Medulla oblongata (tissue), 1 donor: ENCODE results near the gene FSD1L.
"Not testable (repeated sequence)": the region's sequence is repeated elsewhere in the genome, so short reads cannot be mapped to it uniquely, and the experiment has no call there.

ENCODE experiments used
- DNase-seq: peaks from one replicate; pipeline ENCODE4 v3.0.0-alpha.2; 2015; ENCODE audit errors: extremely low spot score

FSD1L gene

GRCh38 chr9:105484226-105484625, 36.4 kb downstream of the FSD1L start:
- no peak for DNase-seq

- DNase-seq = no peak
Measured at GRCh38 chr9:105485131-105485530, 37.3 kb downstream of the FSD1L start.

- DNase-seq = no peak
Measured at GRCh38 chr9:105496826-105497225, 49.0 kb downstream of the FSD1L start.

- no peak for DNase-seq
Measured at GRCh38 chr9:105497704-105498103, 49.9 kb downstream of the FSD1L start.

- peak; percentile 34 for DNase-seq
Measured at GRCh38 chr9:105500108-105500766, 52.4 kb downstream of the FSD1L start.

- no peak for DNase-seq
Measured at GRCh38 chr9:105501414-105501813, 53.6 kb downstream of the FSD1L start.

GRCh38 chr9:105502276-105502675, 54.4 kb downstream of the FSD1L start:
- DNase-seq = no peak

- DNase-seq = no peak
Measured at GRCh38 chr9:105503881-105504280, 56.0 kb downstream of the FSD1L start.

- no peak for DNase-seq
Measured at GRCh38 chr9:105507096-105507790, 59.4 kb downstream of the FSD1L start.

GRCh38 chr9:105508530-105508929, 60.7 kb downstream of the FSD1L start:
- DNase-seq = no peak

- no peak for DNase-seq
Measured at GRCh38 chr9:105510024-105510423, 62.2 kb downstream of the FSD1L start.

GRCh38 chr9:105511446-105511845, 63.6 kb downstream of the FSD1L start:
- DNase-seq = no peak

GRCh38 chr9:105515811-105516413, 68.1 kb downstream of the FSD1L start:
- DNase-seq = no peak

GRCh38 chr9:105519710-105520369, 72.0 kb downstream of the FSD1L start:
- not testable (repeated sequence) for DNase-seq

GRCh38 chr9:105520992-105521391, 73.2 kb downstream of the FSD1L start:
- DNase-seq = not testable (repeated sequence)

GRCh38 chr9:105522618-105523385, 75.0 kb downstream of the FSD1L start:
- DNase-seq = not testable (repeated sequence)

GRCh38 chr9:105531530-105531929, 83.7 kb downstream of the FSD1L start:
- no peak for DNase-seq

GRCh38 chr9:105535920-105536668, 88.3 kb downstream of the FSD1L start:
- no peak for DNase-seq

- no peak for DNase-seq
Measured at GRCh38 chr9:105539452-105539851, 91.6 kb downstream of the FSD1L start.

GRCh38 chr9:105541838-105542237, 94.0 kb downstream of the FSD1L start:
- no peak for DNase-seq

- no peak for DNase-seq
Measured at GRCh38 chr9:105554042-105554441, 106.2 kb downstream of the FSD1L start.
